Keratinocyte (primary cell): ENCODE results near the gene GBA3. TPM values are rescaled to one million over a fixed set of nuclear protein-coding genes. Genes with fewer than 3 reads are reported as not detected.

Source experiments
- DNase-seq: peaks from one replicate; pipeline ENCODE4 v3.0.0-alpha.2; 2011; ENCODE audit warnings: low read depth, missing footprints, low spot score
- FAIRE-seq: peaks from 2 replicates; lab custom pipeline; 2011; peaks lifted over from hg19 to GRCh38; lab: Jason Lieb, UNC
- H2AFZ ChIP-seq: 2 replicates; pipeline ENCODE4 v1.6.0; 2012; ENCODE audit warnings: low read length, control low read depth, inconsistent platforms; ENCODE audit not compliant: control insufficient read depth
- H3K27ac ChIP-seq: 2 replicates; pipeline ENCODE4 v1.5.1; 2011; ENCODE audit warnings: low read length; ENCODE audit not compliant: control insufficient read depth, insufficient read depth
- H3K27me3 ChIP-seq: 3 replicates; pipeline ENCODE4 v1.6.0; 2011; ENCODE audit warnings: low read length; ENCODE audit not compliant: control insufficient read depth, insufficient read depth; ENCODE audit errors: extremely low read depth
- H3K36me3 ChIP-seq, 2 experiments: 2 replicates in 1 of 2; 3 replicates in 1 of 2; pipeline ENCODE4 v1.5.1; 2011; ENCODE audit warnings: low read length in 2 of 2, mild to moderate bottlenecking in 1 of 2; ENCODE audit not compliant: control insufficient read depth in 2 of 2, insufficient read depth in 2 of 2; ENCODE audit errors: extremely low read depth in 1 of 2
- H3K4me1 ChIP-seq: 3 replicates; pipeline ENCODE4 v1.5.1; 2011; ENCODE audit warnings: low read length; ENCODE audit not compliant: control insufficient read depth, insufficient read depth; ENCODE audit errors: extremely low read depth
- H3K4me2 ChIP-seq: 3 replicates; pipeline ENCODE4 v1.6.0; 2011; ENCODE audit warnings: low read depth, low read length; ENCODE audit not compliant: control insufficient read depth, insufficient read depth; ENCODE audit errors: extremely low read depth
- H3K4me3 ChIP-seq, 3 experiments: fragments of 200-600 bp in 1 of 3; sonication (generic) in 1 of 3; 2 replicates in 2 of 3; 3 replicates in 1 of 3; pipeline ENCODE4 v1.5.1; 2011 to 2016; ENCODE audit warnings: low read length in 3 of 3, mild to moderate bottlenecking in 3 of 3, control low read depth in 2 of 3, inconsistent platforms in 1 of 3, low read depth in 1 of 3, mixed read lengths in 1 of 3, mixed run types in 1 of 3, moderate library complexity in 1 of 3; ENCODE audit not compliant: control insufficient read depth in 2 of 3, insufficient read depth in 2 of 3; ENCODE audit errors: extremely low read depth in 1 of 3
- H3K79me2 ChIP-seq: 2 replicates; pipeline ENCODE4 v1.6.0; 2012; ENCODE audit warnings: low read length; ENCODE audit not compliant: control insufficient read depth, insufficient read depth
- H3K9ac ChIP-seq: 3 replicates; pipeline ENCODE4 v1.6.0; 2011; ENCODE audit warnings: low read length; ENCODE audit not compliant: control insufficient read depth, insufficient read depth; ENCODE audit errors: extremely low read depth
- H3K9me1 ChIP-seq: 3 replicates; pipeline ENCODE4 v1.6.0; 2011; ENCODE audit warnings: low read length; ENCODE audit not compliant: control insufficient read depth, insufficient read depth; ENCODE audit errors: extremely low read depth
- H3K9me3 ChIP-seq: 2 replicates; pipeline ENCODE4 v1.5.1; 2012; ENCODE audit warnings: low read depth, low read length; ENCODE audit not compliant: control insufficient read depth
- H4K20me1 ChIP-seq: 3 replicates; pipeline ENCODE4 v1.6.0; 2011; ENCODE audit warnings: low read length; ENCODE audit not compliant: control insufficient read depth, insufficient read depth; ENCODE audit errors: extremely low read depth
- CTCF ChIP-seq, 3 experiments: IDR thresholded peaks in 1 of 3; conservative IDR thresholded peaks in 1 of 3; optimal IDR thresholded peaks in 1 of 3; 2 replicates in 2 of 3; 3 replicates in 1 of 3; pipeline versions ENCODE3 to v1.5.1; 2011; ENCODE audit warnings: low read length in 3 of 3, mild to moderate bottlenecking in 3 of 3, moderate library complexity in 2 of 3, control low read depth in 1 of 3, inconsistent platforms in 1 of 3; ENCODE audit not compliant: insufficient read depth in 2 of 3; ENCODE audit errors: extremely low read depth in 1 of 3
- EZH2 ChIP-seq: IDR thresholded peaks from one replicate; pipeline ENCODE4 v1.6.1; 2012; ENCODE audit warnings: inconsistent platforms, mild to moderate bottlenecking, low read length, moderate library complexity
- dilution Hi-C: fragments of 300-500 bp; cut with MboI; formaldehyde crosslinking; loops from one replicate; pipeline ENCODE4 v1.7.0; 2020; ENCODE audit warnings: low sequenced_read_pairs; ENCODE audit not compliant: extremely low pct_ligation_motif_present
- polyA plus RNA-seq, 5 experiments: library from polyadenylated mRNA; depleted of rRNA in 3 of 5; stranded (reverse) in 3 of 5; stranded (forward) in 1 of 5; unstranded in 1 of 5; fragments of >200 nt; gene quantifications; 1 replicate in 1 of 5; 2 replicates in 3 of 5; 3 replicates in 1 of 5; pipeline versions ENCODE4 v1.2.1 to v1.2.3, GENCODE V29; 2011 to 2012; ENCODE audit warnings: missing spikeins in 2 of 5, low read depth in 1 of 5, low replicate concordance in 1 of 5

GBA3 gene
- polyA plus RNA-seq, 1 donor (not counting 4 experiments of a cell fraction or from before 2014, with no cell fraction given): not detected

- no peaks in the 10 kb centered on the region for H3K79me2 ChIP-seq
- no peaks in the 10 kb centered on the region for H3K9me1 ChIP-seq
- H3K4me1 ChIP-seq: no peaks in the 10 kb centered on the region
- H3K27ac ChIP-seq: no peak overlapping the region
- FAIRE-seq (no peak), DNase-seq (no peak)
- no peaks in the 10 kb centered on the region for H4K20me1 ChIP-seq
- H3K27me3 ChIP-seq: no peaks in the 10 kb centered on the region
- dilution Hi-C loops: no loop called here
- no peaks in the 10 kb centered on the region for H3K9me3 ChIP-seq
- H3K36me3 ChIP-seq: no peaks in the 10 kb centered on the region
- H2AFZ ChIP-seq: no peak overlapping the region
- no peak overlapping the region for H3K4me2 ChIP-seq
- H3K4me3 ChIP-seq: no peak overlapping the region
- TF ChIP-seq CTCF (optimal IDR thresholded peaks at IDR 0.05 in 1 of 3, IDR thresholded peaks at IDR 0.05 in 1 of 3, conservative IDR thresholded peaks at IDR 0.05 in 1 of 3; ENCODE audit: extremely low read depth in 1 of 3, insufficient read depth in 2 of 3, low read length in 3 of 3) (no peak), EZH2 (no peak)
- H3K9ac ChIP-seq: no peak overlapping the region
Measured at GRCh38 chr4:22842360-22843018, 149.8 kb downstream of the GBA3 start.

- dilution Hi-C loops: no loop called here
- TF ChIP-seq CTCF (optimal IDR thresholded peaks at IDR 0.05 in 1 of 3, IDR thresholded peaks at IDR 0.05 in 1 of 3, conservative IDR thresholded peaks at IDR 0.05 in 1 of 3; ENCODE audit: extremely low read depth in 1 of 3, insufficient read depth in 2 of 3, low read length in 3 of 3) (no peak), EZH2 (no peak)
- FAIRE-seq: no peak
Measured at GRCh38 chr4:22848332-22848731, 155.6 kb downstream of the GBA3 start.

More at GRCh38 chr4:22848332-22848731, 155.6 kb downstream of the GBA3 start:
- H3K79me2 ChIP-seq: no peaks in the 10 kb centered on the region
- no peaks in the 10 kb centered on the region for H3K27me3 ChIP-seq
- no peak overlapping the region for H3K9ac ChIP-seq
- H3K27ac ChIP-seq: no peak overlapping the region
- no peaks in the 10 kb centered on the region for H3K36me3 ChIP-seq
- no peak overlapping the region for H2AFZ ChIP-seq
- H3K4me3 ChIP-seq: no peak overlapping the region
- H3K4me2 ChIP-seq: no peak overlapping the region
- no peaks in the 10 kb centered on the region for H3K9me3 ChIP-seq
- no peak for DNase-seq
- H4K20me1 ChIP-seq: no peaks in the 10 kb centered on the region
- no peaks in the 10 kb centered on the region for H3K4me1 ChIP-seq
- no peaks in the 10 kb centered on the region for H3K9me1 ChIP-seq
